ENCODE results near the gene RAP1A. TPM values are rescaled to one million over a fixed set of nuclear protein-coding genes. Genes with fewer than 3 reads are reported as not detected.

Gene RAP1A
- total and polyA plus RNA-seq, 4 donors = 14.2 to 31.4 (median 25.8) TPM

DNA sequence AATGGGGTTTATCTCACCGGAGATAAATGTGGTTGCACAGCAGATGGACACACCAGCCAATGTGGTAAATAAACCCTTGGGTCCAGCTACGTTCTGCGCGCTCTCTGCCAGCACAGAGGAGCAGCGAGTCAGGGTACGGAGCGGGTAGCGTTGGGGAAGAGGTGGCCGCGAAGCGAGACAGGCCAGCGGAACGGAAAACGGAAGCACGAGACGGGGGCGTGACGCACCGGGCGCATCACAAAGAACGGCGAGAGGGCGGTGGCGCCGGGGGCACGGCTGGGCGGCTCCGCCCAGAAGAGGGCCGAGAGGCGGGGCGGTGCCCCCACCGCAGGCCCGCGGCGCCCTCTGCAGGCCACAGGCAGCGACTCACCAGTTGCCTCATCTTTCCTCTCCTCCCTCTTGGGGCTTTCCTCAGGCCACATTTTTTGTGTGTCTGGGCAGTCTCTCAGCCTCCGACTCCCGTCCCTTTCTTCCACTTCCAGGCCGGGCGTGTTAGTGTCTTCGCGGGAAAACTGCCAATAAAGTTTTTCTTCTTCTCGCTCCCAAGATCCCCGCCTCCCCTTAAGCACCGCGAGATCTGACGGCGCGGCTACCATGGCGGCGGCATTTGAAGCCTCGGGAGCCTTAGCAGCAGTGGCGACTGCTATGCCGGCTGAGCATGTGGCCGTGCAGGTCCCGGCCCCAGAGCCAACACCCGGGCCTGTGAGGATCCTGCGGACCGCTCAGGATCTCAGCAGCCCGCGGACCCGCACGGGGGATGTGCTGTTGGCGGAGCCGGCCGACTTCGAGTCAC lies 135.9 kb downstream of the RAP1A start, which contains the start of gene DDX20:
DDX20 (plus strand) TSS at position 571 of the 793 bp plus-strand sequence; CDS start at position 595, 24 bp downstream.
- Histone ChIP-seq H3K36me3 (ENCODE audit: control insufficient read depth in 4 of 4, insufficient read depth in 3 of 4, low read depth in 1 of 4, low read length in 3 of 4) (peaks cover 0 to 4% (median 0%) of the 10 kb centered on the region in 4 donors), H3K27ac (ENCODE audit: low read depth in 1 of 2, low read length in 2 of 2) (peak within 1 kb of the TSS; percentile 91 to 95), H3K9ac (ENCODE audit: low read depth in 1 of 2, low read length in 2 of 2) (peak within 1 kb of the TSS; percentile 63 to 87), H3K27me3 (ENCODE audit: control insufficient read depth in 4 of 4, insufficient read depth in 4 of 4, low read length in 3 of 4) (no peaks in the 10 kb centered on the region), H3K4me1 (ENCODE audit: control insufficient read depth in 4 of 4, insufficient read depth in 4 of 4, low read length in 3 of 4) (peaks cover 1 to 25% (median 15%) of the 10 kb centered on the region in 4 donors), H3K9me3 (ENCODE audit: control insufficient read depth in 4 of 4, low read length in 3 of 4) (no peaks in the 10 kb centered on the region), H3K4me3 (ENCODE audit: low read depth in 1 of 3, low read length in 3 of 3) (peak within 1 kb of the TSS; percentile 78 to 99 (median 82))
- under 1% methylated on average over 67 of the region's 67 CpGs for WGBS
- TF ChIP-seq, protein P1, sequence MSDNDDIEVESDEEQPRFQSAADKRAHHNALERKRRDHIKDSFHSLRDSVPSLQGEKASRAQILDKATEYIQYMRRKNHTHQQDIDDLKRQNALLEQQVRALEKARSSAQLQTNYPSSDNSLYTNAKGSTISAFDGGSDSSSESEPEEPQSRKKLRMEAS (IDR thresholded peaks at IDR 0.05) = no peak
- no peak for TF ChIP-seq HNF4A (conservative IDR thresholded peaks at IDR 0.05)
- TF ChIP-seq, protein P2, sequence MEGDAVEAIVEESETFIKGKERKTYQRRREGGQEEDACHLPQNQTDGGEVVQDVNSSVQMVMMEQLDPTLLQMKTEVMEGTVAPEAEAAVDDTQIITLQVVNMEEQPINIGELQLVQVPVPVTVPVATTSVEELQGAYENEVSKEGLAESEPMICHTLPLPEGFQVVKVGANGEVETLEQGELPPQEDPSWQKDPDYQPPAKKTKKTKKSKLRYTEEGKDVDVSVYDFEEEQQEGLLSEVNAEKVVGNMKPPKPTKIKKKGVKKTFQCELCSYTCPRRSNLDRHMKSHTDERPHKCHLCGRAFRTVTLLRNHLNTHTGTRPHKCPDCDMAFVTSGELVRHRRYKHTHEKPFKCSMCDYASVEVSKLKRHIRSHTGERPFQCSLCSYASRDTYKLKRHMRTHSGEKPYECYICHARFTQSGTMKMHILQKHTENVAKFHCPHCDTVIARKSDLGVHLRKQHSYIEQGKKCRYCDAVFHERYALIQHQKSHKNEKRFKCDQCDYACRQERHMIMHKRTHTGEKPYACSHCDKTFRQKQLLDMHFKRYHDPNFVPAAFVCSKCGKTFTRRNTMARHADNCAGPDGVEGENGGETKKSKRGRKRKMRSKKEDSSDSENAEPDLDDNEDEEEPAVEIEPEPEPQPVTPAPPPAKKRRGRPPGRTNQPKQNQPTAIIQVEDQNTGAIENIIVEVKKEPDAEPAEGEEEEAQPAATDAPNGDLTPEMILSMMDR (IDR thresholded peaks at IDR 0.05; ENCODE audit: low read depth, low read length, missing input control) = peak; percentile 83
- TF ChIP-seq HNF4G (IDR thresholded peaks at IDR 0.05) = no peak
- TF ChIP-seq YY1 (IDR thresholded peaks at IDR 0.05) = peak; percentile 96
- peak; percentile 14 for TF ChIP-seq NR2F2 (IDR thresholded peaks at IDR 0.05)
- TF ChIP-seq RXRA (IDR thresholded peaks at IDR 0.05) = peak in 1 of 2 donors; percentile 26
- TF ChIP-seq, protein P3, sequence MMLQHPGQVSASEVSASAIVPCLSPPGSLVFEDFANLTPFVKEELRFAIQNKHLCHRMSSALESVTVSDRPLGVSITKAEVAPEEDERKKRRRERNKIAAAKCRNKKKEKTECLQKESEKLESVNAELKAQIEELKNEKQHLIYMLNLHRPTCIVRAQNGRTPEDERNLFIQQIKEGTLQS (IDR thresholded peaks at IDR 0.05) = peak; percentile 36
- TF ChIP-seq, protein P4, sequence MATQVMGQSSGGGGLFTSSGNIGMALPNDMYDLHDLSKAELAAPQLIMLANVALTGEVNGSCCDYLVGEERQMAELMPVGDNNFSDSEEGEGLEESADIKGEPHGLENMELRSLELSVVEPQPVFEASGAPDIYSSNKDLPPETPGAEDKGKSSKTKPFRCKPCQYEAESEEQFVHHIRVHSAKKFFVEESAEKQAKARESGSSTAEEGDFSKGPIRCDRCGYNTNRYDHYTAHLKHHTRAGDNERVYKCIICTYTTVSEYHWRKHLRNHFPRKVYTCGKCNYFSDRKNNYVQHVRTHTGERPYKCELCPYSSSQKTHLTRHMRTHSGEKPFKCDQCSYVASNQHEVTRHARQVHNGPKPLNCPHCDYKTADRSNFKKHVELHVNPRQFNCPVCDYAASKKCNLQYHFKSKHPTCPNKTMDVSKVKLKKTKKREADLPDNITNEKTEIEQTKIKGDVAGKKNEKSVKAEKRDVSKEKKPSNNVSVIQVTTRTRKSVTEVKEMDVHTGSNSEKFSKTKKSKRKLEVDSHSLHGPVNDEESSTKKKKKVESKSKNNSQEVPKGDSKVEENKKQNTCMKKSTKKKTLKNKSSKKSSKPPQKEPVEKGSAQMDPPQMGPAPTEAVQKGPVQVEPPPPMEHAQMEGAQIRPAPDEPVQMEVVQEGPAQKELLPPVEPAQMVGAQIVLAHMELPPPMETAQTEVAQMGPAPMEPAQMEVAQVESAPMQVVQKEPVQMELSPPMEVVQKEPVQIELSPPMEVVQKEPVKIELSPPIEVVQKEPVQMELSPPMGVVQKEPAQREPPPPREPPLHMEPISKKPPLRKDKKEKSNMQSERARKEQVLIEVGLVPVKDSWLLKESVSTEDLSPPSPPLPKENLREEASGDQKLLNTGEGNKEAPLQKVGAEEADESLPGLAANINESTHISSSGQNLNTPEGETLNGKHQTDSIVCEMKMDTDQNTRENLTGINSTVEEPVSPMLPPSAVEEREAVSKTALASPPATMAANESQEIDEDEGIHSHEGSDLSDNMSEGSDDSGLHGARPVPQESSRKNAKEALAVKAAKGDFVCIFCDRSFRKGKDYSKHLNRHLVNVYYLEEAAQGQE (IDR thresholded peaks at IDR 0.05) = peak; percentile 32
- TF ChIP-seq TAF1 (conservative IDR thresholded peaks at IDR 0.05) = no peak
- peak; percentile 68 for TF ChIP-seq SP1 (IDR thresholded peaks at IDR 0.05)
- no peak for TF ChIP-seq JUND (IDR thresholded peaks at IDR 0.05)
- TF ChIP-seq EGR1 (IDR thresholded peaks at IDR 0.05; ENCODE audit: low read depth in 2 of 2) = no peak
- TF ChIP-seq, protein P5, sequence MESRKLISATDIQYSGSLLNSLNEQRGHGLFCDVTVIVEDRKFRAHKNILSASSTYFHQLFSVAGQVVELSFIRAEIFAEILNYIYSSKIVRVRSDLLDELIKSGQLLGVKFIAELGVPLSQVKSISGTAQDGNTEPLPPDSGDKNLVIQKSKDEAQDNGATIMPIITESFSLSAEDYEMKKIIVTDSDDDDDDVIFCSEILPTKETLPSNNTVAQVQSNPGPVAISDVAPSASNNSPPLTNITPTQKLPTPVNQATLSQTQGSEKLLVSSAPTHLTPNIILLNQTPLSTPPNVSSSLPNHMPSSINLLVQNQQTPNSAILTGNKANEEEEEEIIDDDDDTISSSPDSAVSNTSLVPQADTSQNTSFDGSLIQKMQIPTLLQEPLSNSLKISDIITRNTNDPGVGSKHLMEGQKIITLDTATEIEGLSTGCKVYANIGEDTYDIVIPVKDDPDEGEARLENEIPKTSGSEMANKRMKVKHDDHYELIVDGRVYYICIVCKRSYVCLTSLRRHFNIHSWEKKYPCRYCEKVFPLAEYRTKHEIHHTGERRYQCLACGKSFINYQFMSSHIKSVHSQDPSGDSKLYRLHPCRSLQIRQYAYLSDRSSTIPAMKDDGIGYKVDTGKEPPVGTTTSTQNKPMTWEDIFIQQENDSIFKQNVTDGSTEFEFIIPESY (IDR thresholded peaks at IDR 0.05) = peak; percentile 99
- peak; percentile 35 to 83 for TF ChIP-seq GABPA (IDR thresholded peaks at IDR 0.05 in 1 of 2, conservative IDR thresholded peaks at IDR 0.05 in 1 of 2)
- no peak for TF ChIP-seq FOXA1 (IDR thresholded peaks at IDR 0.05)
- no peak for TF ChIP-seq FOXA2 (IDR thresholded peaks at IDR 0.05)
- peak; percentile 68 to 70 for TF ChIP-seq RAD21 (IDR thresholded peaks at IDR 0.05)
- peak; percentile 91 for DNase-seq (ENCODE audit: low spot score)

All from liver (tissue), 9 donors.